ENCODE results near the gene SPACA1. TPM values are rescaled to one million over a fixed set of nuclear protein-coding genes. Genes with fewer than 3 reads are reported as not detected.
"Not testable (repeated sequence)": the region's sequence is repeated elsewhere in the genome, so short reads cannot be mapped to it uniquely, and the experiment has no call there.

The SPACA1 gene
- total RNA-seq (not detected), total RNA-seq (0 reads per million in 29 experiments)
- not detected for total RNA-seq (2013)

- H3K9me3 Mint-ChIP-seq = peaks cover 0 to 3% (median 0%) of the 10 kb centered on the region in 3 donors
- no peak within 1 kb of the TSS for H3K4me3 Mint-ChIP-seq
- 73% methylated on average over 77 of the region's 77 CpGs for WGBS (ENCODE audit: insufficient coverage)
- H3K36me3 Mint-ChIP-seq = no peaks in the 10 kb centered on the region
- no peak within 1 kb of the TSS for H3K27ac ChIP-seq (ENCODE audit: low read length)
- H3K27ac Mint-ChIP-seq = no peak within 1 kb of the TSS
- peaks cover 0 to 5% of the 10 kb centered on the region in 2 experiments for H3K27me3 ChIP-seq (replicated peaks in 1 of 2; ENCODE audit: control insufficient read depth in 2 of 2, extremely low read depth in 1 of 2, insufficient read depth in 2 of 2, low read length in 1 of 2)
- no peaks in the 10 kb centered on the region for H3K4me1 ChIP-seq (ENCODE audit: control insufficient read depth in 1 of 2, extremely low read depth in 1 of 2, insufficient read depth in 2 of 2, low read length in 2 of 2)
- ChIA-PET CTCF (no interaction called here), POLR2A (interaction anchor here in 1 of 2 donors (0.6 kb wide), 1 partner anchor 13 kb away, joined by 4 read pairs; no protein-coding TSS in a partner anchor)
- no peaks in the 10 kb centered on the region for H3K36me3 ChIP-seq (ENCODE audit: control insufficient read depth in 2 of 2, extremely low read depth in 1 of 2, insufficient read depth in 1 of 2, low read length in 1 of 2)
- ATAC-seq (replicated peaks in 1 of 4) (no peak), DNase-seq (no peak)
- no peaks in the 10 kb centered on the region for H3K9me3 ChIP-seq
- peaks cover 0 to 2% (median 0%) of the 10 kb centered on the region in 3 donors for H3K4me1 Mint-ChIP-seq
- H3K4me3 ChIP-seq (ENCODE audit: control insufficient read depth in 1 of 2, extremely low read depth in 1 of 2, low read length in 1 of 2) = no peak within 1 kb of the TSS
- peaks cover 19 to 22% of the 10 kb centered on the region in 2 donors for H3K27me3 Mint-ChIP-seq
These were observed at the start of gene SPACA1 for GRCh38 chr6:88047510-88048150. Gene SPACA1 (plus strand): TSS chr6:88047841. CDS start chr6:88047906, 65 bp downstream.

GRCh38 chr6:88000713-88001112, 46.9 kb upstream of the SPACA1 start:
- POLR2A ChIA-PET = no interaction called here
- CTCF ChIA-PET = no interaction called here

GRCh38 chr6:88001279-88001678, 46.4 kb upstream of the SPACA1 start:
- ATAC-seq (replicated peaks in 1 of 4); CTCF ChIA-PET; DNase-seq; POLR2A ChIA-PET; H3K36me3 Mint-ChIP-seq; H3K4me1 ChIP-seq (ENCODE audit: control insufficient read depth in 1 of 2, extremely low read depth in 1 of 2, insufficient read depth in 2 of 2, low read length in 2 of 2); H3K9me3 Mint-ChIP-seq; H3K9me3 ChIP-seq; H3K27ac ChIP-seq (ENCODE audit: low read length); H3K27me3 ChIP-seq (replicated peaks in 1 of 2; ENCODE audit: control insufficient read depth in 2 of 2, extremely low read depth in 1 of 2, insufficient read depth in 2 of 2, low read length in 1 of 2); H3K27ac Mint-ChIP-seq; H3K4me3 Mint-ChIP-seq; H3K36me3 ChIP-seq (ENCODE audit: control insufficient read depth in 2 of 2, extremely low read depth in 1 of 2, insufficient read depth in 1 of 2, low read length in 1 of 2); H3K4me1 Mint-ChIP-seq; H3K4me3 ChIP-seq (ENCODE audit: control insufficient read depth in 1 of 2, extremely low read depth in 1 of 2, low read length in 1 of 2): not testable (repeated sequence)
- 91% methylated on average over 5 of the region's 8 CpGs for WGBS (ENCODE audit: insufficient coverage)
- H3K27me3 Mint-ChIP-seq = peaks cover 17 to 23% of the 10 kb centered on the region in 2 donors

More at GRCh38 chr6:88000713-88001112, 46.9 kb upstream of the SPACA1 start:
- no peak for ATAC-seq (replicated peaks in 1 of 4)
- DNase-seq = no peak
- H3K27me3 Mint-ChIP-seq = peaks cover 17 to 20% of the 10 kb centered on the region in 2 donors
- H3K4me3 ChIP-seq (ENCODE audit: control insufficient read depth in 1 of 2, extremely low read depth in 1 of 2, low read length in 1 of 2) = no peak overlapping the region
- H3K4me3 Mint-ChIP-seq = no peak overlapping the region
- peaks cover 0 to 5% of the 10 kb centered on the region in 2 experiments for H3K27me3 ChIP-seq (replicated peaks in 1 of 2; ENCODE audit: control insufficient read depth in 2 of 2, extremely low read depth in 1 of 2, insufficient read depth in 2 of 2, low read length in 1 of 2)
- H3K4me1 ChIP-seq (ENCODE audit: control insufficient read depth in 1 of 2, extremely low read depth in 1 of 2, insufficient read depth in 2 of 2, low read length in 2 of 2) = no peaks in the 10 kb centered on the region
- no peaks in the 10 kb centered on the region for H3K9me3 ChIP-seq
- H3K27ac ChIP-seq (ENCODE audit: low read length) = no peak overlapping the region
- WGBS (ENCODE audit: insufficient coverage) = no CpG with 5 or more reads among the region's 1 CpG
- H3K9me3 Mint-ChIP-seq = no peaks in the 10 kb centered on the region
- no peaks in the 10 kb centered on the region for H3K36me3 Mint-ChIP-seq
- H3K27ac Mint-ChIP-seq = no peak overlapping the region
- H3K4me1 Mint-ChIP-seq = no peaks in the 10 kb centered on the region
- no peaks in the 10 kb centered on the region for H3K36me3 ChIP-seq (ENCODE audit: control insufficient read depth in 2 of 2, extremely low read depth in 1 of 2, insufficient read depth in 1 of 2, low read length in 1 of 2)

GRCh38 chr6:88004707-88005106, 42.9 kb upstream of the SPACA1 start:
- WGBS (ENCODE audit: insufficient coverage) = 53% methylated on average over 4 of the region's 4 CpGs
- Mint-ChIP-seq H3K9me3 (no peaks in the 10 kb centered on the region), H3K27me3 (peaks cover 14 to 22% of the 10 kb centered on the region in 2 donors), H3K27ac (no peak overlapping the region), H3K4me3 (no peak overlapping the region), H3K36me3 (no peaks in the 10 kb centered on the region), H3K4me1 (peaks cover 1 to 5% (median 3%) of the 10 kb centered on the region in 3 donors)
- ChIA-PET POLR2A (no interaction called here), CTCF (no interaction called here)
- Histone ChIP-seq H3K36me3 (ENCODE audit: control insufficient read depth in 2 of 2, extremely low read depth in 1 of 2, insufficient read depth in 1 of 2, low read length in 1 of 2) (no peaks in the 10 kb centered on the region), H3K27me3 (replicated peaks in 1 of 2; ENCODE audit: control insufficient read depth in 2 of 2, extremely low read depth in 1 of 2, insufficient read depth in 2 of 2, low read length in 1 of 2) (no peaks in the 10 kb centered on the region), H3K4me3 (ENCODE audit: control insufficient read depth in 1 of 2, extremely low read depth in 1 of 2, low read length in 1 of 2) (no peak overlapping the region), H3K27ac (ENCODE audit: low read length) (no peak overlapping the region), H3K4me1 (ENCODE audit: control insufficient read depth in 1 of 2, extremely low read depth in 1 of 2, insufficient read depth in 2 of 2, low read length in 2 of 2) (no peaks in the 10 kb centered on the region), H3K9me3 (no peaks in the 10 kb centered on the region)
- DNase-seq (no peak), ATAC-seq (replicated peaks in 1 of 4) (no peak)

- no peak for DNase-seq
- H3K27me3 ChIP-seq (replicated peaks in 1 of 2; ENCODE audit: control insufficient read depth in 2 of 2, extremely low read depth in 1 of 2, insufficient read depth in 2 of 2, low read length in 1 of 2) = no peaks in the 10 kb centered on the region
- H3K4me3 Mint-ChIP-seq = no peak overlapping the region
- H3K4me1 ChIP-seq (ENCODE audit: control insufficient read depth in 1 of 2, extremely low read depth in 1 of 2, insufficient read depth in 2 of 2, low read length in 2 of 2) = no peaks in the 10 kb centered on the region
- no peak for ATAC-seq (replicated peaks in 1 of 4)
- no peaks in the 10 kb centered on the region for H3K36me3 ChIP-seq (ENCODE audit: control insufficient read depth in 2 of 2, extremely low read depth in 1 of 2, insufficient read depth in 1 of 2, low read length in 1 of 2)
- peaks cover 8 to 13% of the 10 kb centered on the region in 2 donors for H3K27me3 Mint-ChIP-seq
- WGBS (ENCODE audit: insufficient coverage) = 71% methylated on average over 1 of the region's 12 CpGs
- H3K4me1 Mint-ChIP-seq = peaks cover 1 to 5% (median 3%) of the 10 kb centered on the region in 3 donors
- H3K4me3 ChIP-seq (ENCODE audit: control insufficient read depth in 1 of 2, extremely low read depth in 1 of 2, low read length in 1 of 2) = no peak overlapping the region
- no peak overlapping the region for H3K27ac ChIP-seq (ENCODE audit: low read length)
- no peaks in the 10 kb centered on the region for H3K36me3 Mint-ChIP-seq
- POLR2A ChIA-PET = no interaction called here
- H3K27ac Mint-ChIP-seq = no peak overlapping the region
- no peaks in the 10 kb centered on the region for H3K9me3 ChIP-seq
- no peaks in the 10 kb centered on the region for H3K9me3 Mint-ChIP-seq
- CTCF ChIA-PET = no interaction called here
These were observed 41.1 kb upstream of the SPACA1 start for GRCh38 chr6:88006557-88006956.

GRCh38 chr6:88008411-88008810, 39.2 kb upstream of the SPACA1 start:
- H3K36me3 Mint-ChIP-seq = no peaks in the 10 kb centered on the region
- DNase-seq = no peak
- WGBS (ENCODE audit: insufficient coverage) = no CpG with 5 or more reads among the region's 4 CpGs
- H3K4me1 Mint-ChIP-seq = peaks cover 19 to 23% (median 20%) of the 10 kb centered on the region in 3 donors
- ChIA-PET CTCF (interaction anchor here in 1 of 2 donors (0.5 kb wide), 1 partner anchor 442 kb away, joined by 3 read pairs; no protein-coding TSS in a partner anchor), POLR2A (no interaction called here)
- Histone ChIP-seq H3K27me3 (replicated peaks in 1 of 2; ENCODE audit: control insufficient read depth in 2 of 2, extremely low read depth in 1 of 2, insufficient read depth in 2 of 2, low read length in 1 of 2) (no peaks in the 10 kb centered on the region), H3K27ac (ENCODE audit: low read length) (no peak overlapping the region), H3K4me1 (ENCODE audit: control insufficient read depth in 1 of 2, extremely low read depth in 1 of 2, insufficient read depth in 2 of 2, low read length in 2 of 2) (peaks cover 6 to 13% of the 10 kb centered on the region in 2 experiments), H3K9me3 (no peaks in the 10 kb centered on the region), H3K4me3 (ENCODE audit: control insufficient read depth in 1 of 2, extremely low read depth in 1 of 2, low read length in 1 of 2) (no peak overlapping the region), H3K36me3 (ENCODE audit: control insufficient read depth in 2 of 2, extremely low read depth in 1 of 2, insufficient read depth in 1 of 2, low read length in 1 of 2) (no peaks in the 10 kb centered on the region)
- H3K9me3 Mint-ChIP-seq = no peaks in the 10 kb centered on the region
- no peak overlapping the region for H3K27ac Mint-ChIP-seq
- no peak for ATAC-seq (replicated peaks in 1 of 4)
- H3K27me3 Mint-ChIP-seq = peaks cover 6 to 13% of the 10 kb centered on the region in 2 donors
- no peak overlapping the region for H3K4me3 Mint-ChIP-seq
